Fibroblast of mammary gland (primary cell): ENCODE data around the gene PRCD.

Experiments
- DNase-seq: peaks from one replicate; pipeline ENCODE4 v3.0.0-alpha.2; 2010; ENCODE audit warnings: low read depth
- H3K4me3 ChIP-seq: 2 replicates; pipeline ENCODE4 v1.5.1; 2011; ENCODE audit warnings: low read depth, mild to moderate bottlenecking, low read length, moderate library complexity; ENCODE audit not compliant: control insufficient read depth
- TF ChIP-seq, protein P1 (sequence below): conservative IDR thresholded peaks from 2 replicates; pipeline ENCODE4 v1.5.1; 2011; ENCODE audit warnings: low read depth, low read length, inconsistent platforms; ENCODE audit not compliant: control insufficient read depth, insufficient read depth

The PRCD gene

DNA sequence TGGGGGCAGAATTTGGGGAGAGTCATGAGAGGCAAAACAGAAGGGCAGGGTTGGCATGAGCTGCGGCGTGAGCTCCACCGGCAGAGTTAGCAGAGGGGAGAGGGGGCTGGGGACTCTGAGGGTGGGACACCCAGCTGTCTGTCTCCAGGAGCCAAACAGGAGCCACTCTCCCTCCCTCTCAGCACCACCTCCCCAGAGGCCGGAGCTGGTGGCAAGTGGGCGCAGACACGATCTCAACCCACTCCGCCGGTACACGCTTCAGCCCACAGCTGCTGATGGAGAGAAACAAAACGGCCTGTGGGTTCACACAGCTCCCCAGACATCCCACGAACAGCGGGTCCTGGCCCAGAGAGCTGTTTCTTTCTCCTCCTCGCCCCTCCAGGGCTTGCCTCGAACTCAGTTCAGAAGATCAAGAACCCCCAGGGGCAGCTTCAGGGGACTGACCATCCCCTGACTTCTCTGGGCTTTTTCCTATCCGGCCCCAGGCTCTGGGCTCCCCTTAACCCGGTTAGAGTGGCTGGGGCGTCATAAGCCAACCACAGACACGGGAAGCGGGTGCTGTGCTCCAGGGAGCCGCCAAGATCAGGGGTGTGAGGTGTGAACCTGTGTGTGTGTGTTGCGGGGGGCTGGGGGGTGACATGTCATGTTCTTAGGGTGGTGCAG lies 46.2 kb upstream of the PRCD start:
- no peak overlapping the region for H3K4me3 ChIP-seq
- TF ChIP-seq, protein P1, sequence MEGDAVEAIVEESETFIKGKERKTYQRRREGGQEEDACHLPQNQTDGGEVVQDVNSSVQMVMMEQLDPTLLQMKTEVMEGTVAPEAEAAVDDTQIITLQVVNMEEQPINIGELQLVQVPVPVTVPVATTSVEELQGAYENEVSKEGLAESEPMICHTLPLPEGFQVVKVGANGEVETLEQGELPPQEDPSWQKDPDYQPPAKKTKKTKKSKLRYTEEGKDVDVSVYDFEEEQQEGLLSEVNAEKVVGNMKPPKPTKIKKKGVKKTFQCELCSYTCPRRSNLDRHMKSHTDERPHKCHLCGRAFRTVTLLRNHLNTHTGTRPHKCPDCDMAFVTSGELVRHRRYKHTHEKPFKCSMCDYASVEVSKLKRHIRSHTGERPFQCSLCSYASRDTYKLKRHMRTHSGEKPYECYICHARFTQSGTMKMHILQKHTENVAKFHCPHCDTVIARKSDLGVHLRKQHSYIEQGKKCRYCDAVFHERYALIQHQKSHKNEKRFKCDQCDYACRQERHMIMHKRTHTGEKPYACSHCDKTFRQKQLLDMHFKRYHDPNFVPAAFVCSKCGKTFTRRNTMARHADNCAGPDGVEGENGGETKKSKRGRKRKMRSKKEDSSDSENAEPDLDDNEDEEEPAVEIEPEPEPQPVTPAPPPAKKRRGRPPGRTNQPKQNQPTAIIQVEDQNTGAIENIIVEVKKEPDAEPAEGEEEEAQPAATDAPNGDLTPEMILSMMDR: no peak

DNA sequence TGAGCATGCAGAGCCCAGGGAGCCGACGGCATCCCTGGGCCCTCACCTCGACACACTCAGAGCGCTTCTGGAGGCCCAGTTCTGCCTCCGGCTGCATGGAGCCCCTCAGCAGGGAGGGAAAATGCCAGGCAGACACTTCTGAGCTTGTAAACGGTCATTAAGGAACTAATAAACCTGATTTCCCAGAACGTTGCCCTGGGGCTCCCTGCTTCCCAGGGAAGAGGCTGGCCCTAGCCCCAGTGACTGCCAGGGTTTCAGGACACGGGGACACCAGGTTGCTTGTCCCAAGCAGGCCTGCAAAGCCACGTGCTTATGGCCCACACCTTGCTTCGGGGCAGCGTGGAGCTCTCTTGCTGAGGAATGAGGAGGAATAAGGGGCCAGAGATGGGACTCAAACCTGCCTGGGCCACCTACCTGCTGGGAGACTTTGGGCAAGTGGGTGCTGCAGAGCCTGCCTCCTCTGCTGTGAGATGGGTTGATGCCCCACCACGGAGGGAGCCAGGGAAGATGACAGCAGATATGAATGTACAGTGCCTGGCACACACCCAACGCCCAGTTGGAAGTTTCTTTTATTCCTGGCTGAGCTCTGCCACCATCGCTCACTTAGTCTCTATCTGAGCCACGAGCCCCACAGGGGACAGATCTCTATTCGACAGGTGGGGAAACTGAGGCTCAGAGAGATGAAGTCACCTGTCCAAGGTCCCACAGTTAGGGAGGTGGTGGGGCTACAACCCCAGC lies 44.0 kb upstream of the PRCD start:
- TF ChIP-seq, protein P1: no peak

More for the DNA sequence above, 46.2 kb upstream of the PRCD start:
- DNase-seq: no peak

DNA sequence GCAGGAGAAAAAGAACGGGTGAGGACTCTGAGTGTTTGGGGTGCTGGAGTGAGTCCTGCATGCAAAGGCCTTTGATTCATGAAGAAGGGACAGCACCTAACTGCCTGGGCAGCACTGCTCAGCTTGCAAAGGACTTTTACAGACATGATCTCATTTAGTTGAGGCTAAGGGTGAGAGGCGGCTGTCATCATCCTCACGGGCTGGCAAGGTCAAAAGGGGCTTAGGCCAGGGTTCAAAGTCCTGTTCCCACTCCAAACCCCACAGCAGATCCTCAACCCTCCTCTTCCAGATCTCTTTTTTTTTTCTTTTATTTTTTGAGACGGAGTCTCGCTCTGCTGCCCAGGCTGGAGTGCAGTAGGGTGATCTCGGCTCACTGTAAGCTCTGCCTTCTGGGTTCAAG lies 43.4 kb upstream of the PRCD start:
- no peak for DNase-seq
- no peak overlapping the region for H3K4me3 ChIP-seq
- TF ChIP-seq, protein P1: no peak

More for the DNA sequence above, 44.0 kb upstream of the PRCD start:
- H3K4me3 ChIP-seq: no peak overlapping the region
- DNase-seq: no peak

DNA sequence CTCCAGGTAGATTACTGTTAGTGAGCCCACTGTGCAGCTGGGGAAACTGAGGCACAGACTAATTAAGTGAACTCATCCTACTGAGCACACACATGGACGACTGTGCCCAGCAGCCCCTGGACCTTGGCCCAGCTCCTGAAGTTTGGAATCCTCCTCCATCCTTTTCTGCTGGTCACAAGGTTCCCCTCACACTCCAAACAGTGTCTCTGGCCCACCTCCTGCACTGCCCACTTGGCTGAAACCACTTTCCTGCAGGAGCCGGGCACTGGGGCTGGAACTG lies 42.2 kb upstream of the PRCD start:
- TF ChIP-seq, protein P1: no peak
- H3K4me3 ChIP-seq: no peak overlapping the region
- DNase-seq: no peak

DNA sequence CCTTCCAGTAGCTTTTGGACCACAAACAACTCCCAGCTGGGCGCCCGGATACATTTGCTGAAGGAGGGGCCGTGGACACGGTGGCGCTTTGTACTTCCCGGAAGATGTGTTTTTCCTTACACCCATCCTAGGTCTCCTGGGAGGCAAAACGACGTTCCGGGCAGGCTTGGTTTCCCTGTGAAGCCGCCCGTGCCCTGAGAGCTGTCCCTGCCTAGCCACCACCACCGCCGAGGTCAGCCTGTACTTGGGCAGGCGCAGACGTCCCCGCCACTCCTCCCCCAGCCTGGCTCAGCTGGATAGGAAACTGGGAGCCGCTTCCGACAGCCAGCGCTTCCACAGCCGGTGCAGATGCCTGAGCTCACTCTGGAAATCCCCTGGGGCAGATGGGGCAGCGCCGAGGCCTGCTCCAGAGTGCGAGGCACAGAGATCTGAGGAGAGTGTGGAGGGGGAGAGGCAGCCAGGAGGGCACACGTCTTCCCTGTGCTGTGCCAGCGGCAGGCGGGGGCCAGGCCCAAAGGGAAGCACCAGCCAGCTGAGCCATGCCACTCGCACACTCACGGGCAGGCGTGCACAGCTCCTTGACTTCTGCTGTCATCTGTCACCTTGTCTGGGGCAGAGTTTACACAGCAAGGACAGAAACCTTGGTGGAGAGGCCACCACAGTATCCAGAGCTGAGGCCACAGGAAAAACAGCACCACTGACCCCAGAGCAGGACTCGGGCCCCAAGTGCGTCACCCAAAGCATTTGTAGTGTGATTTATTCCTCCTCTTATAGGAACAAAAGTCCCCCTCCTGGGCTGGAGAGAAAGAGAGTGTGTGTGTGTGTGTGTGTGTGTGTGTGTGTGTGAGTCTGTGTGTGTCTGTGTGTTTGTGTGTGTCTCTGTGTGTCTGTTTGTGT lies 41.6 kb upstream of the PRCD start:
- no peak overlapping the region for H3K4me3 ChIP-seq
- peak; percentile 69 for DNase-seq
- TF ChIP-seq, protein P1: no peak

DNA sequence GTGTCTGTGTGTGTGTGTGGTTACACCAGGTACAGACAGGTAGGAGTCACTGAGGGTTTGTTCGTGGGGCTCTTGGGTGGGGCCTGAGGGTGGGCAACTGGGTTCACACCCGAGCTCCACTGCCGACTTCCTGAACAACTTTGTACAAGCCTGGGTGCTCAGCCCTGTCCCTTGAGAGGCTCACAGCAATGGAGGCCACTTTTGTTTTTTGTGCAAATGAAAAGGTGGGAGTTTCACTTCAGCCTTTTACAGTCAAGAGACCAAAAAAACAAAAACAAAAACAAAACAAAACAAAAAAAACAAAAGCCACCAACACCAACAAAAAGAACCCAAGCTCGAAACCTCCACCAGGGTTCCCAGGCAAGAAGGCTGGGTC lies 41.0 kb upstream of the PRCD start:
- TF ChIP-seq, protein P1: no peak
- no peak overlapping the region for H3K4me3 ChIP-seq
- no peak for DNase-seq
